Measurements from ENCODE around the gene GALK1. TPM values are rescaled to one million over a fixed set of nuclear protein-coding genes. Genes with fewer than 3 reads are reported as not detected.

GALK1 gene
- total RNA-seq, 3 donors from 2014 or later, result 16.9 to 23.5 (median 21.3) TPM

GRCh38 chr17:75799402-75799801, 34.4 kb upstream of the GALK1 start:
- Mint-ChIP-seq H3K36me3 (ENCODE audit: insufficient read depth) (peaks cover 9% of the 10 kb centered on the region), H3K4me1 (ENCODE audit: low read depth) (peaks cover 5% of the 10 kb centered on the region), H3K9me3 (no peaks in the 10 kb centered on the region), H3K4me3 (no peak overlapping the region), H3K27me3 (ENCODE audit: low read depth) (no peaks in the 10 kb centered on the region)
- no peak for ATAC-seq
- DNase-seq, result no peak

GRCh38 chr17:75795820-75796607, 31.0 kb upstream of the GALK1 start:
- Mint-ChIP-seq H3K36me3 (ENCODE audit: insufficient read depth) (peaks cover 12% of the 10 kb centered on the region), H3K4me3 (no peak overlapping the region), H3K27me3 (ENCODE audit: low read depth) (no peaks in the 10 kb centered on the region), H3K4me1 (ENCODE audit: low read depth) (peaks cover 13% of the 10 kb centered on the region), H3K9me3 (no peaks in the 10 kb centered on the region)
- ATAC-seq (no peak), DNase-seq (no peak)

DNA sequence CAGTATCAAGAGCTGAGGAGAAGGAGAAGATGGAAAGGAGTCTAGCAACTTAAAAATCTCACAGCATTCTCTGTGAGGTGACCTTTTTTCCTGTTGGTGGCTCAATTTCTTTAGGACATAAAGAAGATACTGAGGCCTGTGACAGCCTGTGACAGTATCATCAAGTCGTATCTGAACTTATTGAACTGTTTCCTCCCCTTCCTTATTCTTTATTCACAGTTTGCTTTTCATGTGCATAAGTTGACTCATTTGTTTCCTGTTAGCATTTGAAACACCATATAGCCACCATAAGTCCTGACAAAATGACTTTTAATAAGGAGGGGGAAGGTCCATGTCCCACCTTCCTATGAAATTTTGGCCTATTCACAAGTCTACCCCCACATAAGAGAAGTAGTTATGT, 28.5 kb upstream of the GALK1 start:
- peak in 1 of 2 donors; percentile 28 for ATAC-seq
- H3K4me1 Mint-ChIP-seq (ENCODE audit: low read depth), result peaks cover 16% of the 10 kb centered on the region

GRCh38 chr17:75791254-75791653, 26.3 kb upstream of the GALK1 start:
- no peaks in the 10 kb centered on the region for H3K9me3 Mint-ChIP-seq
- no peaks in the 10 kb centered on the region for H3K27me3 Mint-ChIP-seq (ENCODE audit: low read depth)
- no peak overlapping the region for H3K4me3 Mint-ChIP-seq
- DNase-seq, result no peak
- peaks cover 23% of the 10 kb centered on the region for H3K4me1 Mint-ChIP-seq (ENCODE audit: low read depth)
- ATAC-seq, result no peak
- peaks cover 6% of the 10 kb centered on the region for H3K36me3 Mint-ChIP-seq (ENCODE audit: insufficient read depth)

More for the DNA sequence above, 28.5 kb upstream of the GALK1 start:
- Mint-ChIP-seq H3K36me3 (ENCODE audit: insufficient read depth) (peaks cover 7% of the 10 kb centered on the region), H3K27me3 (ENCODE audit: low read depth) (no peaks in the 10 kb centered on the region), H3K9me3 (no peaks in the 10 kb centered on the region), H3K4me3 (no peak overlapping the region)
- DNase-seq, result no peak

DNA sequence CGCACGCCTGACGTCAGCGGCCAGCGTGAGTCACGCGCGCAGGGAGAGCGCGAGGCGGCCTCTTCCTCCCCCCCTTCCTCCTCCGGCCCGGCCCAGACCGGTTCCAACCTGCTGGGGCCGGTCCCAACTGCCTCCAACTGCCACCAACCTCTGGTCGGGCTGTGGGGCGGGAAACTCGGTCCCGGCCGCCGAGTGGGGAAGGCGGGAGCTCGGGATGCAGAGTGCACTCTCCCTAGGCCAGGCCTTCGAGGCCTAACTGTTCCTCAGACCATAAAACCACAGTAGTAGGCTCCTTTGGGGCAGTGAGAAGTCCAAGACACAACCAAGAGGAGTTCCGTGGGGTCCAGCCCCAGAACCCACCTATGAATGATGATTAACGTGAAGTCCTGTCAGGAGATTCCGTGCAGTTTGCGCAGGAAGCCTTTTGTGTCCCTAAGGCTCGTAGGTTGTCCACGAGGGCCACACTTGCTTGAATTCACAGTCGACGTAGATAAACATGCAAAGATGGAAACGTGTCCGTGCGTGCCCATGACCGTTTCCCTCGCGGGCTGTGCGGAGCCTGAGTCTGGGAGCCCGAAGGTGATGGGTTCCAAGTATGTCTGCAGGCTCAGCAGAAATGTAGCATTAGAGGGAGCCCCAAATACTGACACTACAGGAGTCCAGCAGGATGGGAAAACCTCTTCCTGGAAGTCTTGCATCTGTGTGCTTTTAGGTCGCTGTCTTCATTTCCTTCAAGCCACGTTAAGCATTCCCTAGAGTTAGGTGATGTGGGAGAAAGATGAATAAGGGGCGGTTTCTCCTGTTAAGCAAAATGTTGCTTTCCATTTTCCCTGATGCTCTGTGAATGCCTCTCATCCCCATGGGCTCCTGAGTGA, 20.3 kb upstream of the GALK1 start:
- no peaks in the 10 kb centered on the region for H3K27me3 Mint-ChIP-seq (ENCODE audit: low read depth)
- H3K4me1 Mint-ChIP-seq (ENCODE audit: low read depth), result peaks cover 40% of the 10 kb centered on the region
- DNase-seq (peak; percentile 79), ATAC-seq (peak; percentile 74 to 77)
- H3K36me3 Mint-ChIP-seq (ENCODE audit: insufficient read depth), result peaks cover 1% of the 10 kb centered on the region
- H3K9me3 Mint-ChIP-seq, result no peaks in the 10 kb centered on the region
- peak overlapping the region; percentile 85 for H3K4me3 Mint-ChIP-seq

DNA sequence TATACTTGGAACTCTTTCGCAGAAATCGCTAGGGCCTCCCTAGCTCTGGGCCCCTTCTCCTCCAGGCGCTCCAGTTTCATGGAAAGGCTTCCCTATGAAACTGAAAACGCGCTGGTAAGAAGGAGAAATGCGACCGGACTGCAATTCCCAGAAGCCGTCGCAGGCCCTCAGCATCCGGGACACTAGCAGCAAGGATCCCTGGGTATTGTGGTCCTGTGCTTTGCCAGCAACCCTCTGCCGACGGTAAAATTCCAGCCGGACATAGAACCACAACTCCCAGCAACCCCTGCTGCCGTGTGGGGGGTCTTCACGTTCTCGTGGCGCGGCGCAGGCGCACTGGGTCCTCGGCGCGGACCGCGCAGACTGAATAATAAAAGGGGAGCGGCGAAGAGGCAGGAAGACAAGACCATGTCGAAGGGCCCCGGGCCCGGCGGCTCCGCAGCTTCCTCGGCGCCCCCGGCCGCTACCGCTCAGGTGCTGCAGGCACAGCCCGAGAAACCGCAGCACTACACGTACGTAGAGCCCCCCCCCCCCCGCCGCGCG, 19.6 kb upstream of the GALK1 start, which contains the start of gene UNK:
Gene UNK (plus strand): TSS at position 334 of the 543 bp plus-strand sequence. CDS start 75 bp downstream, at position 409.
- Mint-ChIP-seq H3K27me3 (ENCODE audit: low read depth) (no peaks in the 10 kb centered on the region), H3K4me1 (ENCODE audit: low read depth) (peaks cover 44% of the 10 kb centered on the region), H3K9me3 (no peaks in the 10 kb centered on the region), H3K4me3 (peak within 1 kb of the TSS; percentile 85), H3K36me3 (ENCODE audit: insufficient read depth) (peaks cover 1% of the 10 kb centered on the region)
- DNase-seq (peak; percentile 92), ATAC-seq (peak; percentile 76)

DNA sequence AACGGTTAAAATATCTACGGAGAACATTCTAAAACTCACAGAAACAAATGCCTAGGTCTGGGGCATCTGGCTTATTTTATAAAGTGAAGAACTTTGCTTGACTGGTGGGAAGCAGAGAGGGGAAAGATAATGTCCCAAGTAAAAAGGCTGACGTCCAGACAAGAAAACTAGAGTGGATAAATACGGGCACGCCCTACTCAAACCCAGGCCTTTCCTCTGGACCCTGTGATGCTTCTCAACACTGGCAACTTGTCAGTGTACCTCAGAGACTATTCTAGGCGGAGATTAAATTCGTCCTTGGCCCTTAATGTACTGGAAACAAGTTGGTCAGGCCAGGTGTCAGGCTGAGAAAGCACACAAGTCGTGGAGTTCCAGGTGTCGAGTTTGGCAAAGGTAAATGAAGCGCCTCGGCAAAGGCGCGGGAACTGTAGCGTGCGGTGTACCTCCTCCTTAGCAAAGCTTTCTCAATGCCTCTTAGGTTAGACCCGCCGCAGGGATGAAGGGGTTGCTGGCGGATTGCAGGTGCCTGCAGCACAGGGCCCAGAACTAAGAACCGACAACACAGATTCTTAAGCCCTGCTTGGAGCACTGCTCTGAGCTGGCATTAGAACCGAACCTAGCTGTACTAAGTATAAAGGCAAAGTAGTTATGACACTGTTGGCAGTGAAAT, 18.9 kb upstream of the GALK1 start:
- peaks cover 44% of the 10 kb centered on the region for H3K4me1 Mint-ChIP-seq (ENCODE audit: low read depth)
- H3K4me3 Mint-ChIP-seq, result peak overlapping the region; percentile 85
- no peaks in the 10 kb centered on the region for H3K9me3 Mint-ChIP-seq
- no peaks in the 10 kb centered on the region for H3K27me3 Mint-ChIP-seq (ENCODE audit: low read depth)
- H3K36me3 Mint-ChIP-seq (ENCODE audit: insufficient read depth), result peaks cover 1% of the 10 kb centered on the region
- ATAC-seq, result no peak
- no peak for DNase-seq

GRCh38 chr17:75783069-75783783, 18.2 kb upstream of the GALK1 start:
- DNase-seq, result no peak

DNA sequence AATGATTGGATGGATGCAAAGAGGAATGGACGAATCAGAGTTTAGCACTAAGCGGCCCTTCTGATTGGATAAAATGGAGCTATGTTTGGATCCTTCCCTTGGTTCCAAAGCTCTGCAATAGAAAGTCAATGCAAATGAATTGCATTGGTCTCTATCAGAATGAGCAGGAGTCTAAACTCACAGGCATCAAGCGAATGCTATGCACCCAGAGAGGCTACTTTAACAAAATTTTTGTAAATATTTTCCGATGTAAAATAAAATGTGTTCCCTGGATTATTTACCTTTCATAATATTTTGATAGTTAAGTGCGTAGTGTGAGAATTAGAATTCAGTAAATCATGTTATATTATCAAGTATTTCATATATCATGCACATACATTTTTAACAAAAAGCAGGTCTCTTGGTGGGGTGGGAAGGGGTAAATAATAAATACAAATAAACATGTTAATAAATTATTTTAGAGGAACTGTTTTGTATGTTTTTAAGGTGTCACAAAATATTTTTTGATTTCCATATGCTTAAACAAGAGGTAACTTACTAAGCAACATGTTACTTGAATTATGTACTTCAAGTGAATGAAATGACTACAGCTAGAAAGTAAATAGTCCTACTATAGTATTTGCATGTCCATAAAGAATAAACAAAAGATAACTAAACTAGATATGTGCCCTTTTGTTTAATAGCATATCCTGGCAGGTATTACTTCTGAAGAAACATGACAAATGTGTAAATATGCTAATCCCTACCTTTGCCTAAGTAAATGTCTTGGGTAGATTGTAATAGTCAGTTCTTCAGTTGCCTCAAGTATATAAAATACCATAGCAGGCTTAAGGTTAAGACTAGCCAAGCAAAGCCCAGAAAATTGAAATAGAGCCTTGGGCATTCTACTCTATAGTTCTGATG, 15.2 kb upstream of the GALK1 start:
- Mint-ChIP-seq H3K36me3 (ENCODE audit: insufficient read depth) (peaks cover 30% of the 10 kb centered on the region), H3K27me3 (ENCODE audit: low read depth) (no peaks in the 10 kb centered on the region), H3K4me1 (ENCODE audit: low read depth) (peaks cover 44% of the 10 kb centered on the region), H3K9me3 (no peaks in the 10 kb centered on the region), H3K4me3 (peak overlapping the region; percentile 96)
- ATAC-seq (no peak), DNase-seq (no peak)

More at GRCh38 chr17:75783069-75783783, 18.2 kb upstream of the GALK1 start:
- H3K4me1 Mint-ChIP-seq (ENCODE audit: low read depth), result peaks cover 42% of the 10 kb centered on the region
- ATAC-seq, result peak; percentile 9 to 11
- no peaks in the 10 kb centered on the region for H3K27me3 Mint-ChIP-seq (ENCODE audit: low read depth)
- H3K9me3 Mint-ChIP-seq, result no peaks in the 10 kb centered on the region
- peaks cover 8% of the 10 kb centered on the region for H3K36me3 Mint-ChIP-seq (ENCODE audit: insufficient read depth)
- peak overlapping the region; percentile 85 for H3K4me3 Mint-ChIP-seq

- Mint-ChIP-seq H3K4me3 (peak overlapping the region; percentile 96), H3K9me3 (no peaks in the 10 kb centered on the region), H3K27me3 (ENCODE audit: low read depth) (no peaks in the 10 kb centered on the region), H3K4me1 (ENCODE audit: low read depth) (peaks cover 40% of the 10 kb centered on the region), H3K36me3 (ENCODE audit: insufficient read depth) (peaks cover 33% of the 10 kb centered on the region)
- DNase-seq (peak; percentile 93), ATAC-seq (peak; percentile 69 to 70)
Measured at GRCh38 chr17:75779250-75779986, 14.4 kb upstream of the GALK1 start.

DNA sequence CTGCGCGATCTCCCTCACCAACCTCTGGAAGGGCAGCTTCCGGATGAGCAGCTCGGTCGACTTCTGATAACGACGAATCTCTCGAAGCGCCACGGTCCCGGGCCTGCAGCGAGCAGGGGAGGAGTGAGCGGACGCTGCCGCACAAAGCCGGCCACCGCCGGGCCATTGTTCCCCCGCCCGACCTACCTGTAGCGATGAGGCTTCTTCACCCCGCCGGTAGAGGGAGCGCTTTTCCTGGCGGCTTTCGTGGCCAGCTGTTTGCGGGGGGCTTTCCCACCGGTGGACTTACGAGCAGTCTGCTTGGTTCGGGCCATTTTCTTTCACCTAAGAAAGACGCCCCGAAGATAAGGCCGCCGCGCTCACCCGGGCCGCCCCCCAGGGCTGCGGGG, 13.9 kb upstream of the GALK1 start:
- peak overlapping the region; percentile 96 for H3K4me3 Mint-ChIP-seq
- no peaks in the 10 kb centered on the region for H3K9me3 Mint-ChIP-seq
- H3K27me3 Mint-ChIP-seq (ENCODE audit: low read depth), result no peaks in the 10 kb centered on the region
- ATAC-seq (peak in 1 of 2 donors; percentile 0), DNase-seq (no peak)
- peaks cover 37% of the 10 kb centered on the region for H3K4me1 Mint-ChIP-seq (ENCODE audit: low read depth)
- H3K36me3 Mint-ChIP-seq (ENCODE audit: insufficient read depth), result peaks cover 34% of the 10 kb centered on the region

All from activated T-cell treated with anti-CD3 and anti-CD28 coated beads, Interleukin-2, amount 50 U/mL, for 4 hours (primary cell).